ENCODE measurements around the gene TMEM115. TPM values are rescaled to one million over a fixed set of nuclear protein-coding genes. Genes with fewer than 3 reads are reported as not detected.

Gene TMEM115
- total and polyA plus RNA-seq, 2 donors (not counting 3 experiments of a cell fraction or from before 2014, with no cell fraction given): 44.7 to 65.5 TPM

DNA sequence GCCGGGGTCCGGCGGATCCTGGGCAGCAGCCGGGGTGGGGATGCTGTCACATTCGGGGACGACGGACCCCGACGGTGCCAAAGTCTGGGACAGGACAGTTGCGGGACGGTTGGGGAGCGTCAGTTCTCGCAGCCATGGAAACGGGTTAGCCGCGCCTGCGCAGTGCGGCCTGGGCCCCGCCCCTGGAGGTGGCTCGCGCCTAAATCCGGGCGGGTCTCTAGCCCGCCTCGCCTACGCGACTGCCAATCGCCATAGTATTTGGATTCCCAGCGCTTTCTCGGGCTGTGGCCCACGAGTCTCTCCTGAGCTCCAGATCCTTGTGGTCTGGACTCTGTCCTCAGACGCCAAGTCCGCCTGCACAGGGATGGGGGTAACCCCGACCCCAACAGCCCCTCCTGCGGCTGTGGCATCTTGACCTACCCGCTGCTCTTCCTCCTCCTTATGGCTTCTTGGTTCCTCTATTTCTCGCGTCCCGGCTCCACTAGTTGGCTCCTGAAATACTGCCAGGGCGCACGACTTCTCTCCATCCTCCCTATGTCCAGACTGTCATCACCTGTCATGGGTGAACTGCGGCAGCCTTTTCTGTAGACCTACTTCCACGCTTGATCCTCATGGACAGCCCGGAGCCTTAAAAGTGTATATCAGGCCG lies 13.6 kb downstream of the TMEM115 start, which contains the start of gene ZMYND10:
Gene ZMYND10 (minus strand): TSS at position 147 of the 649 bp plus-strand sequence. CDS start 153 bp downstream, outside the sequence.
- H3K9me3 ChIP-seq (replicated peaks; ENCODE audit: control insufficient read depth, insufficient read depth, low read length): no peaks in the 10 kb centered on the region
- no peaks in the 10 kb centered on the region for H4K20me1 ChIP-seq (replicated peaks; ENCODE audit: control insufficient read depth, extremely low read depth, insufficient read depth, low read length)
- no peak within 1 kb of the TSS for H3K27ac ChIP-seq (ENCODE audit: insufficient read depth, low read depth, low read length)
- H3K9me1 ChIP-seq (replicated peaks; ENCODE audit: control insufficient read depth, extremely low read depth, insufficient read depth, low read length): no peaks in the 10 kb centered on the region
- ChIA-PET POLR2A (no interaction called here), CTCF (interaction anchor here (1.3 to 7.7 kb wide), 2 partner anchors 12 to 195 kb away, joined by 4 to 165 read pairs; no protein-coding TSS in a partner anchor)
- H3K4me2 ChIP-seq (ENCODE audit: insufficient read depth, low read length): peak within 1 kb of the TSS; percentile 50
- TF ChIP-seq GATA2 (IDR thresholded peaks at IDR 0.05; ENCODE audit: insufficient read depth, insufficient read length, low read depth, low read length) (no peak), MYC (IDR thresholded peaks at IDR 0.05; ENCODE audit: low read depth, low read length) (no peak), POLR2A (IDR thresholded peaks at IDR 0.05; ENCODE audit: low read depth, low read length) (no peak), FOS (IDR thresholded peaks at IDR 0.05; ENCODE audit: borderline replicate concordance, insufficient read depth, low read length) (no peak), JUN (IDR thresholded peaks at IDR 0.05; ENCODE audit: borderline replicate concordance, insufficient read depth, insufficient read length, low read depth) (no peak), EZH2 (IDR thresholded peaks at IDR 0.05; ENCODE audit: borderline replicate concordance, low read depth, low read length, severe bottlenecking) (no peak), MAX (IDR thresholded peaks at IDR 0.05; ENCODE audit: insufficient read depth, insufficient read length) (no peak), POLR2AphosphoS5 (IDR thresholded peaks at IDR 0.05; ENCODE audit: insufficient read depth, low read depth, low read length) (no peak)
- TF ChIP-seq, protein P1, sequence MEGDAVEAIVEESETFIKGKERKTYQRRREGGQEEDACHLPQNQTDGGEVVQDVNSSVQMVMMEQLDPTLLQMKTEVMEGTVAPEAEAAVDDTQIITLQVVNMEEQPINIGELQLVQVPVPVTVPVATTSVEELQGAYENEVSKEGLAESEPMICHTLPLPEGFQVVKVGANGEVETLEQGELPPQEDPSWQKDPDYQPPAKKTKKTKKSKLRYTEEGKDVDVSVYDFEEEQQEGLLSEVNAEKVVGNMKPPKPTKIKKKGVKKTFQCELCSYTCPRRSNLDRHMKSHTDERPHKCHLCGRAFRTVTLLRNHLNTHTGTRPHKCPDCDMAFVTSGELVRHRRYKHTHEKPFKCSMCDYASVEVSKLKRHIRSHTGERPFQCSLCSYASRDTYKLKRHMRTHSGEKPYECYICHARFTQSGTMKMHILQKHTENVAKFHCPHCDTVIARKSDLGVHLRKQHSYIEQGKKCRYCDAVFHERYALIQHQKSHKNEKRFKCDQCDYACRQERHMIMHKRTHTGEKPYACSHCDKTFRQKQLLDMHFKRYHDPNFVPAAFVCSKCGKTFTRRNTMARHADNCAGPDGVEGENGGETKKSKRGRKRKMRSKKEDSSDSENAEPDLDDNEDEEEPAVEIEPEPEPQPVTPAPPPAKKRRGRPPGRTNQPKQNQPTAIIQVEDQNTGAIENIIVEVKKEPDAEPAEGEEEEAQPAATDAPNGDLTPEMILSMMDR (IDR thresholded peaks at IDR 0.05; ENCODE audit: extremely low read depth in 1 of 2, insufficient read depth in 1 of 2, low read depth in 1 of 2, low read length in 2 of 2): no peak
- no peaks in the 10 kb centered on the region for H3K79me2 ChIP-seq (ENCODE audit: control insufficient read depth, insufficient read depth, low read length)
- dilution Hi-C loops (cut with MboI; ENCODE audit: extremely low pct_ligation_motif_present, low sequenced_read_pairs) (no loop called here), intact Hi-C loops (cut with micrococcal nuclease) (loop anchor here (5.0 kb wide), 1 partner anchor 92 kb away; no protein-coding TSS in a partner anchor)
- peaks cover 15% of the 10 kb centered on the region for H3K4me1 ChIP-seq (ENCODE audit: control insufficient read depth, extremely low read depth, insufficient read depth, low read length)
- H3K9ac ChIP-seq (replicated peaks; ENCODE audit: extremely low read depth, insufficient read depth, low read length): no peak within 1 kb of the TSS
- peak; percentile 77 for FAIRE-seq
- peak within 1 kb of the TSS; percentile 85 for H2AFZ ChIP-seq (ENCODE audit: low read depth, low read length)
- BruUV-seq (replicated peaks): no TSS peak
- peaks cover 0 to 4% of the 10 kb centered on the region in 2 experiments for H3K36me3 ChIP-seq (ENCODE audit: control insufficient read depth in 2 of 2, extremely low read depth in 1 of 2, insufficient read depth in 2 of 2, low read length in 2 of 2)
- no peak for DNase-seq (ENCODE audit: low read depth, low spot score)
- H3K4me3 ChIP-seq (replicated peaks in 1 of 3; ENCODE audit: insufficient read depth in 1 of 3, low read depth in 1 of 3, low read length in 3 of 3): peak within 1 kb of the TSS in 2 of 3 experiments; percentile 16 to 29
- H3K27me3 ChIP-seq (ENCODE audit: control insufficient read depth in 2 of 2, insufficient read depth in 2 of 2, low read length in 2 of 2): no peaks in the 10 kb centered on the region
